Embryonic facial prominence (tissue), 1 donor: ENCODE data around the gene ANKRD13D.

Experiments used
- DNase-seq: peaks from one replicate; pipeline ENCODE4 v3.0.0-alpha.2; 2016; ENCODE audit errors: extremely low spot score

The ANKRD13D gene

DNA sequence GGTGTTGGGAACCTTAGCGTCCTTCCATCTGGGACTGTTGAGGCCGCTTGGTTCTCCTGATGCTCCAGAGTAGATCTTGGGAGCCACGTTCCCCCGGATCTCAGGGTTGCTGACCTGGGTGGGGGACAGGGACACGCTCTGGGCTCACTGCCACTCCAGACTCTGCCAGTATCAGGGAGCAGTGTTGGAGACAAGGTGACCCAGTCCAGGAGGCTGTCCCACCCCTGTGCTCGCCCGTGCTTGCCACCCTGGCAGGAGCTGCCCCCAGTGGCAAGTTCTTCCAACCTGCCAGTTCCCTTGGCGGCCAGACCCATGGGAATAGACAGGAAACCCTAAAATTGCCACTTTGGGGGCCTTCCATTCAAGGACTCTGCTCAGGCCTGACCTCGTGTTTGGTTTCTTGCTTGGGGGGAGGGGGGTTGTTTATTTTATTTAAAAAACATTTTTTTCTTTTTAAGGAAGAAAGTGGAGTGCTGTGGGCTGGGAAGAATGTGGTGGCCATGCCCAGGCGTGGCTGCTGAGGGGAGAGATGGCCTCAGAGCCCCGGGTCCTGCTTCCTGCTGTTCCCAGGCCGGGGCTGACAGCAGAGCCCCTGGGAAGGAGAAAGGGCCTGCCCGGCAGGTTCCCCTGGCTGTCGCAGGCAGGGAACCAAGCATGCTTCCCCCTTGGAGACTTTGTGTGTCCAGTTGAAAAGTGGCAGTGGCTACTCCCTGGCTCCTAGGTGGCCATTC, 15.7 kb upstream of the ANKRD13D start:
- no peak for DNase-seq

DNA sequence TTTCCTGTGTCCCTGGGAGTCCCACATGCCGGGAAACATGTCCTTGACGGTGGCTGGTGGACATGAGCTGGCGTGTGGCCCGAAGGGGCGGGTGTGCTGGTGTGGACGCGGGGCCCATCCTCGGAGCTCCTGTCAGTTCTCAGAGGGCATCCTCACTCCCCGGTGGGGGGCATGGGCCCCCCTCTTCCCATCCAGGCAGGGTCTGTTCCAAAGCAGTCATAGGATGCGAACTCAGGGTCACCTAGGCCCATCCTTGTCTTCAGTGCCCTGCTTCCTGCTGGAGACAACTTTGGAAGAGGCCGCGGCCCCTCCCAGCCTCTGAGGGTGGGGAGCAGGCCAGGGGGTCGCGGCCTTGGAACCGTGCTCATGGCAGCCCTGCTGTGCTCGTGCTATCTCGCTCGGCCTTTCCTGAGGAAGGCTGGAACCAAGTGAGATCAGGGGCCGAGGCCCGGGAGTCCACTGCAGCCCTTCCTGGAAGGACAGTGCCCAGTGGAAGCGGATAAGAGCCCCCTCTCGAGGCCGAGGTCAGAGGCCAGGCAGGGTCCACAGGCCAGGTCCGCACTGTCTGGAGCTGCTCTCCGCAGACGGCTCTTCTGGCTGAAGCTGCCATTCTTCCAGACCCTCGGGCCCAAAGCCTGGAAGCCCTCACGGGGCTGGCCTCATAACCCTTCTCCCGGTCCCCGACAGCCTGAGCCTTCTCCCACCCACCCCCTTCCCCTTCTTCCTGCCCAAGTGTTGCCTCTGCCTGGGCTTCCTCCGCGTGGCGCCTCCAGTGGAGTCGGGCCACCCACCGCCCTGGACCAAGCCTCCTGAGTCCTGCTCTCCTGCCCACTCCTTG, 14.1 kb upstream of the ANKRD13D start:
- no peak for DNase-seq

DNA sequence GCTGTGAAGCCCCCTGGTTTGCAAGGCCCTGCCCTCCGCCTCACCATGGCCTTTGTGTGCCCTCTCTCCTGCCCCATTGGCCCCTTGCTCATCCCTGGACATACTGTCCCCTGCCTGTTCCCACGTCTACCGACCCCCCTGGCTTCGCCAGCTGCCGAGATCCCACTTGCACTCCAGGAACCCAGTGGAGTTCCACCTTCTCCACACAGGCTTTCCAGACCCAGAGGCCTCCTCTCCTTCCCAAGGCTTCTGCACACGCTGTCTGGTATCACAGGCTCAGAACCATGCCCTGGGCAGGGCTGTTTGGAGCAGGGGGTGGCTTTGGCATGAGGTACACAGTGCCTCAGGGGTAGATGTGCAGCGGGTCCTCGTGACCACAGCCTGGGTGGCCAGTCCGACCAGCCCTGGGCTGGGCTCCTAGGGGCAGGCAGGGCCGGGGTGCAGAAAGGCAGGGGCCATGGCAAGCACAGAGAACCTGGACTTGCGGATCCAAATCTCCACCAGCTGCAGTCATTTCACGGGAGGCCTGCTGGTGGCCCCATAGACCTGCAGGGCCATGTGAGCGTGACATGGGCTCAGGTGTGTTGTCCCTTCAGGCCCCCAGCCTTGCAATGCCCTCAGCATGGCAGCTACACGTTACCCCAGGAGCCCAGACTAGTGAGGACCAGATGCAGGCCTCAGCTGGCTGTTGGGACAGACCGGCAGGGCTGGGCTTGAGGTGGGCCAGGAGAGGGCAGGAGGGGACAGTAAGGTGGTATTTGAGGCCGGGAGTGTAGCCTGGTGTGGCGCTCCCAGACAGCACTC, 13.3 kb upstream of the ANKRD13D start:
- DNase-seq, result no peak

DNA sequence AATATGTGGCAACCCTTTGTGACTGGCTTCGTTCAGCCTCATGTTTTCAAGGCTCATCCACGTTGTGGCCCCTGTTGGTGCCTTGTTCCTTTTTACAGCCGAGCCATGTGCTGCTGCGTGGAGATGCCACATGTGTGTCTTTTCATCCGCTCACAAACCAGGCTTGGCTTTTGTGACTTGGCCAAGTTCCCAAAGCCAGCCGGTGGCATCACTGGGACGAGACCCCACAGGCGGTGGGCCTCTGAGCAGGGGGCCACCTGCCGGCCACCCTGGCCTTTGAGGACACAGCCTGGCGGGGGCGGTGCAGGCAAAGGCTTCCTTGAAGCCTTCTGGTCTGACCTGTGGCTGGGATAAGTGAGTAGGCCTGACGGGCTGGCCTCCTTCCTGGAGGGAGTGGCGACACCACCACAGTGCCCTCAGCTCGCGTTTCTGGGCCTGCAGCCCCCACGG, 12.3 kb upstream of the ANKRD13D start:
- no peak for DNase-seq

DNA sequence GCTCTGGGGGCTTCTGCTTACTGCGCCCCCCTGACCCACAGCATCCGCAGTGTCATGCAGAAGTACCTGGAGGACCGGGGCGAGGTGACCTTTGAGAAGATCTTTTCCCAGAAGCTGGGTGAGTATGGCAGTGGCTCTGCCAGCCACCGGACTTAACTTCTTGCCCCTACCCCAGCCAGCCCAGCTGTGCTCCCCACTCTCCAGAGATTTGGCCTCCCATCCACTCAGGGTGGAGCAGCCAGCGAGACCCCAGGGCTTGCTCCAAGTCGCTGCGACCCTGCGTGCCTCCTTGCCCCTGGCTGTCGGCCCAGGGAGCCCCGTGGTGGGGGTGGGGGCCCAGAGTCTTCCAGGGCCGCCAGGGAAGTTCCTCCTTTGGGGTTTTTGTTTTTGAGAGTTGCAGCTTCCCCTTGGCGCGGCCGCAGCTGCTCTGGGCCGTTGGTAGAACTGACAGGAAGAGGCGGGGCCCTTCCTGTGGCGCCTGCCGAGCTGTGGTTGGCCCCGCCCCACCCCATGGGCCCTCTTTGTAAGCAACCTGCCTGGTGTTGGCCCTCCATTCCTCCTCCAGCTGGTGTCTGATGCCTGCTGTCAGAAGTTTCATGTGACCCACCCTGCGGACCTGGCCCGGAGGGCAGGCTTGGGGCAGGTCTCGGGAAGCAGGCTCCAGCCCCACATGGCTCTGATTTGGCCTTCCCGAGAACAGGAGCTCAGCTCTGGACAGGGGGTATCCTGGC, 11.7 kb upstream of the ANKRD13D start:
- no peak for DNase-seq

DNA sequence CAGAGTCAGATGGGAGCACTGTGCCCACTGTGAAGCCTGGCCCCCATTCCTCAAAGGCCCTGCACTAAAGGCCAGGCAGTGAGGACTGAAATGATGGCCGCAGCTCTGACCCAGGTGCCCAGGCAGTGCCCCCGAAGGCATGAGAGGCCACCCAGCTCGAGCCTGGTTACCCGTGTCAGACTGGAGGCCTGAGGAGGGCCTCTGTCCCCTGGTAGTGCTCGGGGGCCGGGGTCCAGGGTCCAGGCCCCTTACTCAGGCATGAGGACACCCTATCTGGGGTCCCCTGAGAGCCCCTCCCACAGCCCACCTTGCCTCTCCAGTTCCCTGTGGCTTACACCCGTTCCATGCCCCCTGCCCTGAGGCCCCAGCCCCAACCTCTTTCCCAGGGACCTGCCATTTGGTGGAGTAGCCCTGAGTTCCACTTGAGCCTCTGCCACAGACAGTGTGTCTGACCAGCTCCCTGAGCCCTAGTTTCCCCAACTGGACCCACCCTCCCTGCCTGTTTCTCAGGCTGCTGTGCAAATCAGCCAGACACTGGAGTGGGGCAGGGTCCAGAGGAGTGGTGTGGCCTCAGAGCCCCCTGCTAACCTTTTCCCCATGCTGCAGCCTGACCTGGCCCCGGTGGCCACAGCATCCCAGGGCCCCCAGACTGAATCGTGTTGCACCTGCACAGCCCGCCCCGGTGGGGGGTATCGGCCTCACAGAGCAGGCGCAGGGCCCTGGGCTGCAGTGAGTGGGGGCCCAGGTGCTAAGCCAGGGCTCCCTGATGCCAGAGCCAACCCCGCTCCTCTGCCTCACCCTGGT, 10.8 kb upstream of the ANKRD13D start:
- DNase-seq, result no peak

DNA sequence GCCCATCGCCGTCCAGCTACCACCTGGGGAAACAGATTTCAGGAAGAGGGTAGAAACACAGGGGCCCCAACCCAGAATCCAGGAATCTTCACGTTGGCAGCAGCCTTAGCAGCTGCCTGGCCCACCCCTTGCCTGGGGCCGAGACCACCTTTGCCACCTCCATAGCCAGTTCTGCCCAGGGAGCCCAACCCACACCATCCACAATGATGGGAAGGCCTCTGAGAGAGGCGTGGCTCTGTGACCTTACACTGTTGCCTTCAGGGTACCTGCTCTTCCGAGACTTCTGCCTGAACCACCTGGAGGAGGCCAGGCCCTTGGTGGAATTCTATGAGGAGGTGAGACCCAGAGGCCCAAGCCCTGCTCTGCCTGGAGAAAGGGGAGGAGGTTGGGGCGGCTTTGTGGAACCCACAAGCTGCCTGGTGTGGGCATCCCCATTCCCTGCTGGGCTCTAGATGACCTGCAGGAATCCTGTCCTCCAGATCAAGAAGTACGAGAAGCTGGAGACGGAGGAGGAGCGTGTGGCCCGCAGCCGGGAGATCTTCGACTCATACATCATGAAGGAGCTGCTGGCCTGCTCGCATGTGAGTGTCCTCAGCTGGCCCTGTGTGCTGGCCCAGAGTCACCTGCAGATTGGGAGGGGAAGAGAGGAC, 10.0 kb upstream of the ANKRD13D start:
- no peak for DNase-seq

DNA sequence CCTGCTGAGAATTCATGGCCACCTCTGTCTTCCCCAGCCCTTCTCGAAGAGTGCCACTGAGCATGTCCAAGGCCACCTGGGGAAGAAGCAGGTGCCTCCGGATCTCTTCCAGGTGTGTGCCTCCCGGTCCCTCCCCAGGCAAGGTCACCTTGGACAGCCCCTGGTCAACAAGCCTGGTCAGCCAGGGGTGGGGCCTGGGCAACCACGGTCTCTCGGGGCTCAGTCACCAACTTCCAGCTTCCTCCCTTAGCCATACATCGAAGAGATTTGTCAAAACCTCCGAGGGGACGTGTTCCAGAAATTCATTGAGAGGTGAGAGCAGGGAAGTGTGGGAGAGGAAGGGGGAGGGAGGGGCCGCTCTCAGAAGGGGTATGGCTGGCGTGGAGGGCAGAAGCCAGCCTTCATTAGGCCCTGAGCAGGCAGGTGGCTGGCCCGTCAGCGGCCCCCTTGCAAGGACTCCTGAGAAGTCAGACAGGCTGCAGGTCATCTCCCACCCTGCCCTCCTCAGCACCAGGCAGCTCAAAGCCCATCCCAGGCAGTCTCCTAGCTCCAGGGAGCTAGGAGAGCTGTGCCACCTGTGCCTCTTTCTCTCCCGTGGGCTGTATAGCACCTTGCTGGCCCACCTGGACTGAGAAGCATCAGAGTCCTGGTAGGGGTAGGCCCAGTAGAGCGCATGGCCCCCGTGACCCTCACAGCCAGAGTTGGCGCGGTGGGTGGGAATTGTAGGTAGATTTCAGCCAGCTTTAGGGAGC, 9.3 kb upstream of the ANKRD13D start:
- DNase-seq, result no peak

DNA sequence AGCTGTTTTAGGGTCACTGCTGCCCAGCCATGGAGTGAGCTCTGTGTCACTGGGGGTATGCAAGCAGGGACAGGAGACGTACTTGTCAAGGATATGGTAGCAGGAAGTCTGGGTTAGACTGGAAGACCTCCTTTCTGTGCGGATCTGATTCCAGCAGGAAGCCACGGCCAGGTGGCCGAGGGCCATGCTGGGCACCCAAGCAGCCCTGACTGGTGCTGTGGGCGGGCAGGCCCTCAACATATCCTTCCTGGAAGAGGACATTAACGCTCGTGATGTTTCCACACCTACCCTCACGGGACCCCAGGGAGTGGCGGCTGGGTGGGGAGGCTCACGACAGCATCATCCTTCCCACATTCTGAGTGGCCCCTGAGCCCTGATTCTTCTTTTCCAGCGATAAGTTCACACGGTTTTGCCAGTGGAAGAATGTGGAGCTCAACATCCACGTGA, 8.7 kb upstream of the ANKRD13D start:
- no peak for DNase-seq

DNA sequence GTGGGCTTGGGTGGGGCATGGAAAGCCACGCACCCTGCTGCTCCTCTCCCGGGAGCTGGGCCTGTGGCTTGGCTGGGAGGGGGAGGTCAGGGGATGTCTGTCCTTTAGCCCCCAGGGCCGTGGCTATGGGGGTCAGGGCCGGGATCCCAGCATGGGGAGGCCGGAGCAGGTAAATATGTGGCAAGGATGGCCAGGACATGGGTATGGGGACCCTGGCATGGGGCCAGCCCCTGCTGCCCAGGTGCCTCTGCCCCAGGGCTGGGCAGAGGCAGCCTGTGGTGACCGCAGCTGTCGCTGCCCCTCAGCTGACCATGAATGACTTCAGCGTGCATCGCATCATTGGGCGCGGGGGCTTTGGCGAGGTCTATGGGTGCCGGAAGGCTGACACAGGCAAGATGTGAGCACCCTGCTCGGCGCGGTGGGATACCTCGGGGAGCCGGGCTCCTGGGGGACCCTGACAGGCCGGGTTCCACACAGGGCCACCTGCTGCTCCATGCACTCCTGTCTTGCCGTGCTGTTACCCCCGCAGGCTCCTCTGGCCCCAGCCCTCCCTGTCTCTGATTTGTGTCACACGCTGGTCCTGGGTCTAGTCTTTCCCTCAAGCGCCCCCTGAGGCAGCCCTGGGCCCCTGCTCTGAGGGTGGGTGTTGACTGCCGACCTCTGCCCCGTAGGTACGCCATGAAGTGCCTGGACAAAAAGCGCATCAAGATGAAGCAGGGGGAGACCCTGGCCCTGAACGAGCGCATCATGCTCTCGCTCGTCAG, 8.1 kb upstream of the ANKRD13D start:
- no peak for DNase-seq

DNA sequence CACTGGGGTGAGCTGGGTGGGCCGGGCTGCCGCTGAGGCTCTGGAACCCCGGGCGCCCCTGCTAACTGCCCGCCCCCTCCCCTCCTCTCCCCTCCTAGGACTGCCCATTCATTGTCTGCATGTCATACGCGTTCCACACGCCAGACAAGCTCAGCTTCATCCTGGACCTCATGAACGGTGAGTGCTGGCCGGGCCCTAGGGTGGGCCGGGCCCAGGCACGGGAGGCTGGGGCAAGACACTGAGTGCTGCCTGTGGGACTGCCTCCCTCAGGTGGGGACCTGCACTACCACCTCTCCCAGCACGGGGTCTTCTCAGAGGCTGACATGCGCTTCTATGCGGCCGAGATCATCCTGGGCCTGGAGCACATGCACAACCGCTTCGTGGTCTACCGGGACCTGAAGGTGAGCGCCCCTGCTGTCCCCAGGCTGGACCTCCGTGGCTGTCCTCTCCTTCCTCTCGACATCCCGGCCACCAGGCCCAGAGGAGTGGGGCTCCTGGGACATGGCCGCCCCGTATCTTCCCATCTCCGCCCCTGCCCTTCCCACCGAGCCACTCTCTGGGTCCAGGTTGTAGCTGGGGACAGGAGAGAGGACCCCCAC, 7.5 kb upstream of the ANKRD13D start:
- DNase-seq, result no peak

DNA sequence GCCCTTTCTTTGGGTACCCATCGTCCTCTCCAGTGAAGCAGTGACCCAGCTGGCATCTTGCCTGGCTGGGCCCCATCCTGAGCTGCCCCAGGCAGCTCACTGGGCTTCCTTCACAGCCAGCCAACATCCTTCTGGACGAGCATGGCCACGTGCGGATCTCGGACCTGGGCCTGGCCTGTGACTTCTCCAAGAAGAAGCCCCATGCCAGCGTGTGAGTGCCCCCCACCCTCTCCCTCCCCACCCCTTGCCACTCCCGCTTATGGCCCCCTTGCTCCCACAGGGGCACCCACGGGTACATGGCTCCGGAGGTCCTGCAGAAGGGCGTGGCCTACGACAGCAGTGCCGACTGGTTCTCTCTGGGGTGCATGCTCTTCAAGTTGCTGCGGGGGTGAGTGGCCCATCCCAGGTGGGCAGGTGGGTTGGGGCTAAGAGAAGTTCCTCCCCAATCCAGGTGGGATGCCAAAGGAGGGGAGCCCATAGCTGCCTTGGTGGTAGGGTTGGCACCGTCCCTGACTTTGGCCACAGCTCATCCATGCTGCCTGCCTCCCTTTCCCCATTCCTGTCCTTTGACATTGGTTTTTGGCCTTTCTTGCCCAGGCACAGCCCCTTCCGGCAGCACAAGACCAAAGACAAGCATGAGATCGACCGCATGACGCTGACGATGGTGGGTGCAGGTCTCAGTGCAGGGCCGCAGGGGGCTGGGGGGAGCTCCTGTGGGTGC, 6.8 kb upstream of the ANKRD13D start:
- DNase-seq, result no peak

DNA sequence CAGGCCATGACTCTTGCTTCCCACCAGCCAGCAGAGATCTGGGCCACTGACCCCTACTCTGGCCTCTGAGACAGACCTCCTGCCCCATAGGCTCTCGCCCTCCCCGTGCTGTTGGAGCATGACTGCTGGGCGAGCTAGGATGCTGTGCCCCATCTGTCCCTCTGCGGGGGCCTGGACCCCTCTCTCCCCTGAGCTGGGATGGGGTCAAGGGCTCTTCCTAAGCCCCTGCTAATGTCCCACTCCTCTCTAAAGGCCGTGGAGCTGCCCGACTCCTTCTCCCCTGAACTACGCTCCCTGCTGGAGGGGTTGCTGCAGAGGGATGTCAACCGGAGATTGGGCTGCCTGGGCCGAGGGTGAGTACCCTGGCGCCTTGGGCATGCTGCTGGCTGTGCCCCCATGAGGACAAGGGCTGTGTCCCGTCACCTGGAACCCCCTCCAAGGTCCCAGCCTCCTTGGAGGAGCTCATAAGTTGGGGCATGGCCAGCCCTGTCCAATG, 6.2 kb upstream of the ANKRD13D start:
- DNase-seq, result no peak

DNA sequence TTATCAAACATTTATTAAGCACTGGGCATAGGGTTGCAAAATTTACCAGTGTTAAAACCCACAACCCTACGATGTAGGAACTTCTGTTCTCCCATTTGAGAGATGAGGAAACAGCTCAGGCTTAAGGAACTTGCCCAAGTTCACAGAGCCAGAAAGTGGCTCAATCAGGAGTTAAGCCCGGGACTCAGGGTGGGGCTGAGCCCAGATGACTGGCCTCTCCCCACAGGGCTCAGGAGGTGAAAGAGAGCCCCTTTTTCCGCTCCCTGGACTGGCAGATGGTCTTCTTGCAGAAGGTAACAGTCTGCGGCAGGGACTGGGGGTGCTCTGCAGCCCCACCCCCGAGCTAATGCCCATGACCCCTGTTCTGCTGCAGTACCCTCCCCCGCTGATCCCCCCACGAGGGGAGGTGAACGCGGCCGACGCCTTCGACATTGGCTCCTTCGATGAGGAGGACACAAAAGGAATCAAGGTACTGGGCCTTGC, 5.6 kb upstream of the ANKRD13D start:
- DNase-seq, result no peak

DNA sequence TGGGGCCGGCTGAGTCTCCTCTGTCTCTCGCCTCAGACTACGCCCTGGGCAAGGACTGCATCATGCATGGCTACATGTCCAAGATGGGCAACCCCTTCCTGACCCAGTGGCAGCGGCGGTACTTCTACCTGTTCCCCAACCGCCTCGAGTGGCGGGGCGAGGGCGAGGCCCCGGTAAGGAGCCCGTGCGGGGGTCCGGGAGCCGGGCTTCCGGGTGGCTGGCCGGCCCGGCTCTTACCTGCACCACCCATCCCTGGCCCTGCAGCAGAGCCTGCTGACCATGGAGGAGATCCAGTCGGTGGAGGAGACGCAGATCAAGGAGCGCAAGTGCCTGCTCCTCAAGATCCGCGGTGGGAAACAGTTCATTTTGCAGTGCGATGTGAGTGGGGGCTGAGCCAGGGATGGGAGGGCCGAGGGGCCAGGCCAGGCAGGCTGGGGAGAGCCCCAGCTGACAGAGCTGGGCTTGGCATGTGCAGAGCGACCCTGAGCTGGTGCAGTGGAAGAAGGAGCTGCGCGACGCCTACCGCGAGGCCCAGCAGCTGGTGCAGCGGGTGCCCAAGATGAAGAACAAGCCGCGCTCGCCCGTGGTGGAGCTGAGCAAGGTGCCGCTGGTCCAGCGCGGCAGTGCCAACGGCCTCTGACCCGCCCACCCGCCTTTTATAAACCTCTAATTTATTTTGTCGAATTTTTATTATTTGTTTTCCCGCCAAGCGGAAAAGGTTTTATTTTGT, 4.1 kb upstream of the ANKRD13D start:
- DNase-seq, result no peak
